HepG2 (cell line): ENCODE measurements around the gene SNRNP27. TPM values are rescaled to one million over a fixed set of nuclear protein-coding genes. Genes with fewer than 3 reads are reported as not detected.

ENCODE experiments used
- HNRNPLL ChIP-seq: fragments of 200-400 bp; formaldehyde crosslinking; IDR thresholded peaks from 2 replicates; pipeline ENCODE4 v1.6.1; 2017; ENCODE audit warnings: mild to moderate bottlenecking, low read depth, low read length; ENCODE audit not compliant: poor library complexity, severe bottlenecking
- MLLT10 ChIP-seq: sonication (generic); formaldehyde crosslinking; IDR thresholded peaks from 2 replicates; pipeline ENCODE4 v1.4.0; 2020; ENCODE audit warnings: missing genetic modification reagents
- MZF1 ChIP-seq: sonication (generic); formaldehyde crosslinking; IDR thresholded peaks from 2 replicates; pipeline ENCODE4 v1.8.1; 2023; ENCODE audit warnings: mild to moderate bottlenecking, missing genetic modification reagents, borderline replicate concordance
- PCBP2 ChIP-seq: fragments of 200-400 bp; formaldehyde crosslinking; optimal IDR thresholded peaks from 2 replicates; pipeline ENCODE3; 2018; ENCODE audit warnings: low read length, low read depth; ENCODE audit not compliant: poor library complexity, severe bottlenecking
- PITX1 ChIP-seq: sonication (generic); formaldehyde crosslinking; IDR thresholded peaks from 2 replicates; pipeline ENCODE4 v1.5.1; 2020; ENCODE audit warnings: mild to moderate bottlenecking, missing genetic modification reagents
- TAF15 ChIP-seq: fragments of 200-400 bp; formaldehyde crosslinking; IDR thresholded peaks from one replicate; pipeline ENCODE4 v1.6.1; 2018; ENCODE audit warnings: mild to moderate bottlenecking, low read depth, low read length; ENCODE audit not compliant: poor library complexity, severe bottlenecking
- ZKSCAN8 ChIP-seq: IDR thresholded peaks from 2 replicates; pipeline ENCODE4 v1.6.1; 2016; ENCODE audit warnings: borderline replicate concordance, missing genetic modification reagents, missing compliant biosample characterization
- polyA plus RNA-seq, 8 experiments: library from polyadenylated mRNA; depleted of rRNA in 3 of 8; stranded (reverse) in 7 of 8; unstranded in 1 of 8; fragments of >200 nt; fragmentation: Illumina TruSeq in 4 of 8; extraction: Trizol in 4 of 8; gene quantifications; 2 replicates each; pipeline versions ENCODE4 v1.2.1 to v1.2.3, GENCODE V29; 2011 to 2016; ENCODE audit warnings: low read depth in 4 of 8, missing spikeins in 1 of 8, mixed read lengths in 1 of 8; ENCODE audit not compliant: insufficient read depth in 1 of 8
- total RNA-seq, 5 experiments: library from RNA; depleted of rRNA; stranded (reverse); fragments of >200 nt; fragmentation: Illumina TruSeq; extraction: Trizol; gene quantifications; 2 replicates each; pipeline ENCODE4 v1.2.3, GENCODE V29; 2016; ENCODE audit warnings: low read depth in 1 of 5
- TF ChIP-seq, protein P1 (sequence below): sonication (generic); formaldehyde crosslinking; IDR thresholded peaks from one replicate; pipeline ENCODE4 v1.5.1; 2020; ENCODE audit warnings: mild to moderate bottlenecking, missing genetic modification reagents; ENCODE audit errors: not compliant biosample characterization
- TF ChIP-seq, protein P2 (sequence below): sonication (generic); formaldehyde crosslinking; IDR thresholded peaks from 2 replicates; pipeline ENCODE4 v1.4.0; 2020; ENCODE audit warnings: missing genetic modification reagents, mild to moderate bottlenecking, borderline replicate concordance
- TF ChIP-seq, protein P3 (sequence below): sonication (generic); formaldehyde crosslinking; IDR thresholded peaks from 2 replicates; pipeline ENCODE4 v1.8.0; 2022; ENCODE audit warnings: mild to moderate bottlenecking, missing genetic modification reagents, moderate library complexity
- TF ChIP-seq, protein P4 (sequence below): sonication (generic); formaldehyde crosslinking; IDR thresholded peaks from 2 replicates; pipeline ENCODE4 v1.5.0; 2020; ENCODE audit warnings: mild to moderate bottlenecking, missing genetic modification reagents

Gene SNRNP27
- total and polyA plus RNA-seq, 2 of the 13 experiments (the other 11 are each of a cell fraction or from before 2014, with no cell fraction given) = 49.8 to 54.6 TPM

DNA sequence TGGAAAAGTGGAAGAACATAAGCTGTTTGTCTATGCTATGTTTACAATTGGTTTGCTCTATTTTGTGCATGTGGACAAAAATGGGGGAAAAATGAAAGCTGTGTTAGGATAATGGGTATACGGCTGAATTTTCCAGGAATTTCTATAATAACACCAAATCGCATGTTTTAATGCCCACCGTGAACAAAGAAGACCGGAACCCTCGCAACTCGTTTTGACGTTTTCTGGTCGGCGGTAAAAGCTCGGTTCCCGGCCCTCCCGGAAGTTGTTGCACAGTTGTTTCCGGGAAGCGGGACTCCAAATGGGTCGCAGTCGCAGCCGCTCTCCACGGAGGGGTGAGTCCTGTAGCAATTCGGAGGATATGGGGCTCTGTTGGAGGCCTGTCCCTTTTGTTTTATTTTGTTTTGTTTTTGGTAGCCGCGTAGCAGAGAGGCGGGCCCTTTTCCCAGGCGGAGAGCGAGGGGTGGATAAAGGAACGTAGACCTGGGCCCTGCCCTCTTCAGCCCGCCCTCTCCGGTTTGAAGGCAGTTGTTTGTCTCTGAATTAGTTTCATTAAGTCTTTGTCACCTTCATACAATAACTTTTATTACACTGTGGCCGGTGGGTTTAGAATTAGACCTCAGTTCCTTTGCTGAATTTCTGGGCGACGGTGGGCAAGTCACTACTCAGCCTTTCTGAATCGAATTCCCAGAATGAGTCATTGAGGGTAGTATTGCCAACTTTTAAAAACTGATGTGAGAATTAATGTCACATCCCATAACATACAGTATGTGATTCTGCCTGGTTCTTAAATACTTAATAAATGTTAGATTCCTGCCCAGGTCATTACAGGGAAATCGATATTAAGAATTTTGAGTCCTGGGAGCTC, at the start of gene SNRNP27 (continued):
- TF ChIP-seq, protein P1, sequence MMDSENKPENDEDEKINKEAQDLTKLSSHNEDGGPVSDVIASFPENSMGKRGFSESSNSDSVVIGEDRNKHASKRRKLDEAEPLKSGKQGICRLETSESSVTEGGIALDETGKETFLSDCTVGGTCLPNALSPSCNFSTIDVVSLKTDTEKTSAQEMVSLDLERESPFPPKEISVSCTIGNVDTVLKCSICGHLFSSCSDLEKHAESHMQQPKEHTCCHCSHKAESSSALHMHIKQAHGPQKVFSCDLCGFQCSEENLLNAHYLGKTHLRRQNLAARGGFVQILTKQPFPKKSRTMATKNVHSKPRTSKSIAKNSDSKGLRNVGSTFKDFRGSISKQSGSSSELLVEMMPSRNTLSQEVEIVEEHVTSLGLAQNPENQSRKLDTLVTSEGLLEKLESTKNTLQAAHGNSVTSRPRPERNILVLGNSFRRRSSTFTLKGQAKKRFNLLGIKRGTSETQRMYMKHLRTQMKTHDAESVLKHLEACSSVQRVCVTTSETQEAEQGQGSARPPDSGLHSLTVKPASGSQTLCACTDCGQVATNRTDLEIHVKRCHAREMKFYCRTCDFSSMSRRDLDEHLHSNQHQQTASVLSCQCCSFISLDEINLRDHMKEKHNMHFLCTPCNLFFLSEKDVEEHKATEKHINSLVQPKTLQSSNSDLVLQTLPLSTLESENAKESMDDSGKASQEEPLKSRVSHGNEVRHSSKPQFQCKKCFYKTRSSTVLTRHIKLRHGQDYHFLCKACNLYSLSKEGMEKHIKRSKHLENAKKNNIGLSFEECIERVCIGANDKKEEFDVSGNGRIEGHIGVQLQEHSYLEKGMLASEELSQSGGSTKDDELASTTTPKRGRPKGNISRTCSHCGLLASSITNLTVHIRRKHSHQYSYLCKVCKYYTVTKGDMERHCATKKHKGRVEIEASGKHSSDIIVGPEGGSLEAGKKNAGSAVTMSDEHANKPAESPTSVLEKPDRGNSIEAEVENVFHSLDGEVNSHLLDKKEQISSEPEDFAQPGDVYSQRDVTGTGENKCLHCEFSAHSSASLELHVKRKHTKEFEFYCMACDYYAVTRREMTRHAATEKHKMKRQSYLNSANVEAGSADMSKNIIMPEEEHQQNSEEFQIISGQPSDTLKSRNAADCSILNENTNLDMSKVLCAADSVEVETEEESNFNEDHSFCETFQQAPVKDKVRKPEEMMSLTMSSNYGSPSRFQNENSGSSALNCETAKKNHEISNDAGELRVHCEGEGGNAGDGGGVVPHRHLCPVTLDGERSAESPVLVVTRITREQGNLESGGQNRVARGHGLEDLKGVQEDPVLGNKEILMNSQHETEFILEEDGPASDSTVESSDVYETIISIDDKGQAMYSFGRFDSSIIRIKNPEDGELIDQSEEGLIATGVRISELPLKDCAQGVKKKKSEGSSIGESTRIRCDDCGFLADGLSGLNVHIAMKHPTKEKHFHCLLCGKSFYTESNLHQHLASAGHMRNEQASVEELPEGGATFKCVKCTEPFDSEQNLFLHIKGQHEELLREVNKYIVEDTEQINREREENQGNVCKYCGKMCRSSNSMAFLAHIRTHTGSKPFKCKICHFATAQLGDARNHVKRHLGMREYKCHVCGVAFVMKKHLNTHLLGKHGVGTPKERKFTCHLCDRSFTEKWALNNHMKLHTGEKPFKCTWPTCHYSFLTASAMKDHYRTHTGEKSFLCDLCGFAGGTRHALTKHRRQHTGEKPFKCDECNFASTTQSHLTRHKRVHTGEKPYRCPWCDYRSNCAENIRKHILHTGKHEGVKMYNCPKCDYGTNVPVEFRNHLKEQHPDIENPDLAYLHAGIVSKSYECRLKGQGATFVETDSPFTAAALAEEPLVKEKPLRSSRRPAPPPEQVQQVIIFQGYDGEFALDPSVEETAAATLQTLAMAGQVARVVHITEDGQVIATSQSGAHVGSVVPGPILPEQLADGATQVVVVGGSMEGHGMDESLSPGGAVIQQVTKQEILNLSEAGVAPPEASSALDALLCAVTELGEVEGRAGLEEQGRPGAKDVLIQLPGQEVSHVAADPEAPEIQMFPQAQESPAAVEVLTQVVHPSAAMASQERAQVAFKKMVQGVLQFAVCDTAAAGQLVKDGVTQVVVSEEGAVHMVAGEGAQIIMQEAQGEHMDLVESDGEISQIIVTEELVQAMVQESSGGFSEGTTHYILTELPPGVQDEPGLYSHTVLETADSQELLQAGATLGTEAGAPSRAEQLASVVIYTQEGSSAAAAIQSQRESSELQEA (CRISPR knock-in tag) = peak; percentile 68
- TF ChIP-seq, protein P2, sequence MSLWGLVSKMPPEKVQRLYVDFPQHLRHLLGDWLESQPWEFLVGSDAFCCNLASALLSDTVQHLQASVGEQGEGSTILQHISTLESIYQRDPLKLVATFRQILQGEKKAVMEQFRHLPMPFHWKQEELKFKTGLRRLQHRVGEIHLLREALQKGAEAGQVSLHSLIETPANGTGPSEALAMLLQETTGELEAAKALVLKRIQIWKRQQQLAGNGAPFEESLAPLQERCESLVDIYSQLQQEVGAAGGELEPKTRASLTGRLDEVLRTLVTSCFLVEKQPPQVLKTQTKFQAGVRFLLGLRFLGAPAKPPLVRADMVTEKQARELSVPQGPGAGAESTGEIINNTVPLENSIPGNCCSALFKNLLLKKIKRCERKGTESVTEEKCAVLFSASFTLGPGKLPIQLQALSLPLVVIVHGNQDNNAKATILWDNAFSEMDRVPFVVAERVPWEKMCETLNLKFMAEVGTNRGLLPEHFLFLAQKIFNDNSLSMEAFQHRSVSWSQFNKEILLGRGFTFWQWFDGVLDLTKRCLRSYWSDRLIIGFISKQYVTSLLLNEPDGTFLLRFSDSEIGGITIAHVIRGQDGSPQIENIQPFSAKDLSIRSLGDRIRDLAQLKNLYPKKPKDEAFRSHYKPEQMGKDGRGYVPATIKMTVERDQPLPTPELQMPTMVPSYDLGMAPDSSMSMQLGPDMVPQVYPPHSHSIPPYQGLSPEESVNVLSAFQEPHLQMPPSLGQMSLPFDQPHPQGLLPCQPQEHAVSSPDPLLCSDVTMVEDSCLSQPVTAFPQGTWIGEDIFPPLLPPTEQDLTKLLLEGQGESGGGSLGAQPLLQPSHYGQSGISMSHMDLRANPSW = no peak
- TF ChIP-seq MZF1 (CRISPR knock-in tag) (no peak), MLLT10 (peak; percentile 67; the same call in 1 of the 2 replicates), HNRNPLL (peak; percentile 31), PITX1 (CRISPR knock-in tag) (peak; percentile 78), TAF15 (no peak), ZKSCAN8 (CRISPR knock-in tag) (peak; percentile 79; the same call in 1 of the 2 replicates), PCBP2 (no peak)
- TF ChIP-seq, protein P3, sequence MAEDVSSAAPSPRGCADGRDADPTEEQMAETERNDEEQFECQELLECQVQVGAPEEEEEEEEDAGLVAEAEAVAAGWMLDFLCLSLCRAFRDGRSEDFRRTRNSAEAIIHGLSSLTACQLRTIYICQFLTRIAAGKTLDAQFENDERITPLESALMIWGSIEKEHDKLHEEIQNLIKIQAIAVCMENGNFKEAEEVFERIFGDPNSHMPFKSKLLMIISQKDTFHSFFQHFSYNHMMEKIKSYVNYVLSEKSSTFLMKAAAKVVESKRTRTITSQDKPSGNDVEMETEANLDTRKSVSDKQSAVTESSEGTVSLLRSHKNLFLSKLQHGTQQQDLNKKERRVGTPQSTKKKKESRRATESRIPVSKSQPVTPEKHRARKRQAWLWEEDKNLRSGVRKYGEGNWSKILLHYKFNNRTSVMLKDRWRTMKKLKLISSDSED = peak; percentile 79; the same call in 1 of the 2 replicates
- TF ChIP-seq, protein P4, sequence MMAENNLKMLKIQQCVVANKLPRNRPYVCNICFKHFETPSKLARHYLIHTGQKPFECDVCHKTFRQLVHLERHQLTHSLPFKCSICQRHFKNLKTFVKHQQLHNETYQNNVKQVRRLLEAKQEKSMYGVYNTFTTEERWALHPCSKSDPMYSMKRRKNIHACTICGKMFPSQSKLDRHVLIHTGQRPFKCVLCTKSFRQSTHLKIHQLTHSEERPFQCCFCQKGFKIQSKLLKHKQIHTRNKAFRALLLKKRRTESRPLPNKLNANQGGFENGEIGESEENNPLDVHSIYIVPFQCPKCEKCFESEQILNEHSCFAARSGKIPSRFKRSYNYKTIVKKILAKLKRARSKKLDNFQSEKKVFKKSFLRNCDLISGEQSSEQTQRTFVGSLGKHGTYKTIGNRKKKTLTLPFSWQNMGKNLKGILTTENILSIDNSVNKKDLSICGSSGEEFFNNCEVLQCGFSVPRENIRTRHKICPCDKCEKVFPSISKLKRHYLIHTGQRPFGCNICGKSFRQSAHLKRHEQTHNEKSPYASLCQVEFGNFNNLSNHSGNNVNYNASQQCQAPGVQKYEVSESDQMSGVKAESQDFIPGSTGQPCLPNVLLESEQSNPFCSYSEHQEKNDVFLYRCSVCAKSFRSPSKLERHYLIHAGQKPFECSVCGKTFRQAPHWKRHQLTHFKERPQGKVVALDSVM (CRISPR knock-in tag) = peak; percentile 40; the same call in 1 of the 2 replicates
